Mesenchymal stem cell (in vitro differentiated cells and primary cell): ENCODE data around the gene ARHGEF33.

Source experiments
- DNase-seq: peaks from one replicate; pipeline ENCODE4 v3.0.0-alpha.2; 2013
- H2AFZ ChIP-seq: one replicate; pipeline ENCODE4 v1.6.1; 2013; ENCODE audit warnings: low read depth, mild to moderate bottlenecking, control low read depth, inconsistent platforms, low read length, moderate library complexity
- H2AK5ac ChIP-seq: 2 replicates; pipeline ENCODE4 v1.6.1; 2013; ENCODE audit warnings: low read length, moderate library complexity, mild to moderate bottlenecking, inconsistent platforms; ENCODE audit not compliant: severe bottlenecking
- H2BK120ac ChIP-seq: one replicate; pipeline ENCODE4 v1.6.1; 2013; ENCODE audit warnings: low read depth, mild to moderate bottlenecking, inconsistent platforms, low read length, moderate library complexity
- H2BK12ac ChIP-seq, 2 experiments: one replicate each; pipeline ENCODE4 v1.6.1; 2013; ENCODE audit warnings: inconsistent platforms in 2 of 2, low read length in 2 of 2, mild to moderate bottlenecking in 2 of 2, moderate library complexity in 2 of 2, control low read depth in 1 of 2
- H2BK15ac ChIP-seq: one replicate; pipeline ENCODE4 v1.6.1; 2013; ENCODE audit warnings: mild to moderate bottlenecking, low read depth, inconsistent platforms; ENCODE audit not compliant: poor library complexity, severe bottlenecking
- H2BK5ac ChIP-seq: 2 replicates; pipeline ENCODE4 v1.6.1; 2013; ENCODE audit warnings: low read depth, mild to moderate bottlenecking, low read length, control low read depth, inconsistent platforms; ENCODE audit not compliant: poor library complexity, severe bottlenecking
- H3K14ac ChIP-seq, 2 experiments: one replicate each; pipeline ENCODE4 v1.6.1; 2013; ENCODE audit warnings: inconsistent platforms in 2 of 2, low read length in 2 of 2, control low read depth in 1 of 2, mild to moderate bottlenecking in 1 of 2, moderate library complexity in 1 of 2
- H3K18ac ChIP-seq, 2 experiments: one replicate each; pipeline ENCODE4 v1.6.1; 2013; ENCODE audit warnings: inconsistent platforms in 2 of 2, low read length in 2 of 2, control low read depth in 1 of 2, low read depth in 1 of 2, mild to moderate bottlenecking in 1 of 2
- H3K23ac ChIP-seq, 2 experiments: one replicate each; pipeline ENCODE4 v1.6.1; 2013; ENCODE audit warnings: inconsistent platforms in 2 of 2, low read length in 2 of 2, mild to moderate bottlenecking in 2 of 2, moderate library complexity in 2 of 2, control low read depth in 1 of 2
- H3K27ac ChIP-seq: 2 replicates; pipeline ENCODE4 v1.5.1; 2013; ENCODE audit warnings: mild to moderate bottlenecking, moderate library complexity, low read length, control low read depth, inconsistent platforms; ENCODE audit not compliant: poor library complexity, severe bottlenecking
- H3K27me3 ChIP-seq, 2 experiments: 2 replicates each; pipeline versions ENCODE4 v1.6.1 to v1.7.0; 2013; ENCODE audit warnings: low read length in 2 of 2, mild to moderate bottlenecking in 2 of 2, moderate library complexity in 2 of 2, control low read depth in 1 of 2, inconsistent platforms in 1 of 2; ENCODE audit not compliant: control insufficient read depth in 1 of 2, insufficient read depth in 1 of 2
- H3K36me3 ChIP-seq, 2 experiments: 2 replicates each; pipeline versions ENCODE4 v1.6.1 to v1.7.0; 2013; ENCODE audit warnings: low read length in 2 of 2, control low read depth in 1 of 2, inconsistent platforms in 1 of 2, low read depth in 1 of 2, mild to moderate bottlenecking in 1 of 2; ENCODE audit not compliant: insufficient read depth in 2 of 2, control insufficient read depth in 1 of 2
- H3K4ac ChIP-seq, 2 experiments: one replicate each; pipeline ENCODE4 v1.6.1; 2013; ENCODE audit warnings: inconsistent platforms in 2 of 2, low read length in 2 of 2, mild to moderate bottlenecking in 2 of 2, moderate library complexity in 2 of 2, control low read depth in 1 of 2, low read depth in 1 of 2
- H3K4me1 ChIP-seq: 2 replicates; pipeline ENCODE4 v1.6.1; 2013; ENCODE audit warnings: low read depth, low read length, control low read depth; ENCODE audit not compliant: control insufficient read depth, insufficient read depth
- H3K4me2 ChIP-seq: 2 replicates; pipeline ENCODE4 v1.6.1; 2013; ENCODE audit warnings: low read length, mild to moderate bottlenecking, inconsistent platforms; ENCODE audit not compliant: poor library complexity, severe bottlenecking
- H3K4me3 ChIP-seq, 2 experiments: 2 replicates each; pipeline versions ENCODE4 v1.5.1 to v1.7.0; 2013; ENCODE audit warnings: low read length in 2 of 2, mild to moderate bottlenecking in 2 of 2, control low read depth in 1 of 2, low read depth in 1 of 2; ENCODE audit not compliant: insufficient read depth in 1 of 2
- H3K79me1 ChIP-seq: replicated peaks from 2 replicates; pipeline ENCODE4 v1.6.1; 2013; ENCODE audit warnings: mild to moderate bottlenecking, control low read depth, low read length, inconsistent platforms; ENCODE audit not compliant: poor library complexity, severe bottlenecking
- H3K9ac ChIP-seq: 2 replicates; pipeline ENCODE4 v1.7.0; 2013; ENCODE audit warnings: mild to moderate bottlenecking, low read length, moderate library complexity
- H3K9me3 ChIP-seq: 2 replicates; pipeline ENCODE4 v1.7.0; 2013; ENCODE audit warnings: mild to moderate bottlenecking, low read length; ENCODE audit not compliant: control insufficient read depth
- H4K8ac ChIP-seq: one replicate; pipeline ENCODE4 v1.6.1; 2013; ENCODE audit warnings: inconsistent platforms, mild to moderate bottlenecking, low read length, moderate library complexity
- H4K91ac ChIP-seq: one replicate; pipeline ENCODE4 v1.6.1; 2013; ENCODE audit warnings: mild to moderate bottlenecking, low read length, inconsistent platforms
- WGBS: methylation state at CpG from one replicate; pipeline ENCODE4 v1.1.7; 2013; ENCODE audit warnings: mixed read lengths; 5-methylcytosine and 5-hydroxymethylcytosine counted together

Gene ARHGEF33

GRCh38 chr2:38945372-38945771 is 55.7 kb downstream of the ARHGEF33 start:
- Histone ChIP-seq H3K4ac (no peak overlapping the region), H3K27me3 (no peaks in the 10 kb centered on the region), H2BK12ac (no peak overlapping the region), H3K79me1 (no peaks in the 10 kb centered on the region), H3K4me1 (peaks cover 3% of the 10 kb centered on the region), H3K4me3 (no peak overlapping the region), H2BK5ac (no peak overlapping the region), H3K4me2 (no peak overlapping the region), H2BK120ac (no peak overlapping the region), H3K14ac (no peak overlapping the region), H3K18ac (no peak overlapping the region), H3K27ac (no peak overlapping the region), H3K9ac (no peak overlapping the region), H2AK5ac (no peak overlapping the region), H3K9me3 (no peaks in the 10 kb centered on the region), H3K23ac (no peak overlapping the region), H2AFZ (no peak overlapping the region), H4K8ac (no peak overlapping the region), H2BK15ac (no peak overlapping the region), H3K36me3 (no peaks in the 10 kb centered on the region), H4K91ac (no peak overlapping the region)
- 93% methylated on average over 4 of the region's 4 CpGs for WGBS
- DNase-seq = peak; percentile 19

DNA sequence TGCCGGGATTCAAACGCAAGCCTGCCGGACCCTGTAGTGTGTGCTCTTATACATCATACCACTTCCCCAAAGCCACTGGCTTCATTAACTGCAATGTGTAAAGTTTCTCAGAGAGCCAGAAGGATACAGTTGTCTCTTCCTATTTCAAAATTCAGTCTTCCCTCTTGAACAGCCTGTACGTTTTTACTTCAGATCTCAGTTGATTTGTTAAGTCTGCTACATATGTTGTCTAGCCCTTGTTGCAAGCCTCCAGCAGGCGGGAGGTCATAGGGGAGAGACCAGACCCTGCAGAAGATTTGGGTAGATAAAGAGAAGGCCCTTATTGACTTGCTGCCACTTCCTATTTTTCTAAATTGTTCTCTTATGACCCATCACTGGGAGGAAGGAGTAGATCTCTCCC is 56.2 kb downstream of the ARHGEF33 start:
- 89% methylated on average over 5 of the region's 5 CpGs for WGBS
- DNase-seq = no peak
- Histone ChIP-seq H3K9ac (no peak overlapping the region), H3K4me3 (no peak overlapping the region), H2AK5ac (no peak overlapping the region), H3K23ac (no peak overlapping the region), H2BK120ac (no peak overlapping the region), H3K4ac (no peak overlapping the region), H2BK12ac (no peak overlapping the region), H2AFZ (no peak overlapping the region), H2BK15ac (no peak overlapping the region), H3K79me1 (no peaks in the 10 kb centered on the region), H3K27me3 (no peaks in the 10 kb centered on the region), H3K14ac (no peak overlapping the region), H4K91ac (no peak overlapping the region), H3K18ac (no peak overlapping the region), H2BK5ac (no peak overlapping the region), H3K9me3 (no peaks in the 10 kb centered on the region), H3K27ac (no peak overlapping the region), H3K4me1 (peaks cover 3% of the 10 kb centered on the region), H3K4me2 (no peak overlapping the region), H3K36me3 (no peaks in the 10 kb centered on the region), H4K8ac (no peak overlapping the region)

GRCh38 chr2:38947241-38948239 is 57.9 kb downstream of the ARHGEF33 start:
- H3K4me2 ChIP-seq = no peak overlapping the region
- peaks cover 3% of the 10 kb centered on the region for H3K4me1 ChIP-seq
- no peak overlapping the region for H3K14ac ChIP-seq
- no peak overlapping the region for H4K91ac ChIP-seq
- no peaks in the 10 kb centered on the region for H3K79me1 ChIP-seq
- 37% methylated on average over 11 of the region's 11 CpGs for WGBS
- no peak overlapping the region for H3K4ac ChIP-seq
- no peaks in the 10 kb centered on the region for H3K9me3 ChIP-seq
- H3K27ac ChIP-seq = peak overlapping the region; percentile 25
- H3K23ac ChIP-seq = no peak overlapping the region
- no peak overlapping the region for H3K4me3 ChIP-seq
- H2AK5ac ChIP-seq = no peak overlapping the region
- H3K18ac ChIP-seq = no peak overlapping the region
- no peak overlapping the region for H2BK5ac ChIP-seq
- H3K36me3 ChIP-seq = no peaks in the 10 kb centered on the region
- H2BK120ac ChIP-seq = no peak overlapping the region
- no peak overlapping the region for H3K9ac ChIP-seq
- DNase-seq = peak; percentile 82
- no peak overlapping the region for H2BK15ac ChIP-seq
- no peak overlapping the region for H4K8ac ChIP-seq
- no peaks in the 10 kb centered on the region for H3K27me3 ChIP-seq
- no peak overlapping the region for H2AFZ ChIP-seq
- no peak overlapping the region for H2BK12ac ChIP-seq

DNA sequence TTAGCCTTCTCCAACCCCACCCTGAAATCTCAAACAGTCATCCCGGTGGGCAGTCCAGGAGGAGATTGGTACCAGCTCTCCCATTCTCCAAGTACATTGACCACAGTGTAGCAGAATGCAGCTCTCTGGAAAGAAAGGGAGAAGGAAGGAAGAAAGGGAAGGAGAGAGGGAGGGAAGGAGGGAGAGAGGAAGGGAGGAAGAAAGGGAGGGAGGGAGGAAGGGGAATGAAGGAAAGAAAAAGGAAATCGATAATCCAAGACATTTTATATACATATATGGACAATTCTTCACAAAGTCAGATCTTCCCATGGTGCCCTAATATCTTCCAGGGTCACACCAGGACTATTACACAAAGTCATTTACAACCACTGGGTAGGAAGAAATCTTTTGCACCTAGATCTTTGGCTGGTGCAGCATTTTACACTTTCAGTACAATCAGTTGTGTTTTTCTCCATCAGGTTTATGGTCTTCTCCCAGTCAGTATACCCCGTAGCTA is 58.8 kb downstream of the ARHGEF33 start:
- WGBS = 83% methylated on average over 1 of the region's 3 CpGs
- Histone ChIP-seq H3K27me3 (no peaks in the 10 kb centered on the region), H3K4me3 (no peak overlapping the region), H2AK5ac (no peak overlapping the region), H2BK15ac (no peak overlapping the region), H3K4ac (no peak overlapping the region), H4K91ac (no peak overlapping the region), H3K18ac (no peak overlapping the region), H2BK5ac (no peak overlapping the region), H3K4me2 (no peak overlapping the region), H2BK120ac (no peak overlapping the region), H2AFZ (no peak overlapping the region), H3K27ac (no peak overlapping the region), H3K23ac (no peak overlapping the region), H4K8ac (no peak overlapping the region), H3K9ac (no peak overlapping the region), H3K9me3 (no peaks in the 10 kb centered on the region), H3K79me1 (no peaks in the 10 kb centered on the region), H3K14ac (no peak overlapping the region), H3K4me1 (peaks cover 3% of the 10 kb centered on the region), H3K36me3 (no peaks in the 10 kb centered on the region), H2BK12ac (no peak overlapping the region)
- DNase-seq = no peak
